ENCODE results near the gene MRPS2. TPM values are rescaled to one million over a fixed set of nuclear protein-coding genes. Genes with fewer than 3 reads are reported as not detected.

The MRPS2 gene
- polyA plus RNA-seq, 1 donor (not counting 4 experiments of a cell fraction or from before 2014, with no cell fraction given): 44.7 TPM

DNA sequence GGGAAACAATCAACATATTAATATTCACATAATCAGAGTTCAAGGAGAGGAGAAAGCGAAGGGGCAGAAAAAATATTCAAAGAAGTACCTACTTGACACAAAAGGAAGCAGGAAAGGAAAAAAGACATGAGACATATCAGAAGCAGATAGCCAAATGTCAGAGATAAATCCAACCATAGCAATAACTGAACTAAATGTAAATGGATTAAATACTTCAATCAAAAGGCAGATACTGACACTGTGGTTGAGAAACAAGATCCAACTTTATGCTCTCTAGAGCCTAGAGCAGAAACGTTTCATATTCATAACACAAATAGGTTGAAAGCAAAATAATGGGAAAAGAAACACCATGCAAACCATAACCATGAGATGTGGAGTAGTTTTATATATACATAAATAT is 9.0 kb downstream of the MRPS2 start:
- no peak for DNase-seq (ENCODE audit: low read depth, low spot score)
- Histone ChIP-seq H2AFZ (ENCODE audit: control insufficient read depth, low read length) (no peak overlapping the region), H3K27ac (ENCODE audit: control insufficient read depth, insufficient read depth, low read length) (no peak overlapping the region), H3K4me1 (ENCODE audit: control insufficient read depth, extremely low read depth, insufficient read depth, low read length) (peaks cover 13% of the 10 kb centered on the region), H3K9me3 (ENCODE audit: control insufficient read depth, low read depth, low read length) (no peaks in the 10 kb centered on the region), H3K9ac (ENCODE audit: control insufficient read depth, extremely low read depth, insufficient read depth, low read length) (no peak overlapping the region), H3K27me3 (ENCODE audit: control insufficient read depth, extremely low read depth, insufficient read depth, low read length) (no peaks in the 10 kb centered on the region), H3K36me3 (ENCODE audit: control insufficient read depth in 2 of 2, extremely low read depth in 1 of 2, insufficient read depth in 2 of 2, low read length in 2 of 2) (peaks cover 7 to 8% of the 10 kb centered on the region in 2 experiments), H4K20me1 (ENCODE audit: control insufficient read depth, extremely low read depth, insufficient read depth, low read length) (peaks cover 4% of the 10 kb centered on the region), H3K4me2 (ENCODE audit: control insufficient read depth, extremely low read depth, insufficient read depth, low read depth, low read length) (no peak overlapping the region), H3K79me2 (ENCODE audit: control insufficient read depth, insufficient read depth, low read length) (no peaks in the 10 kb centered on the region), H3K4me3 (ENCODE audit: control insufficient read depth in 2 of 3, extremely low read depth in 1 of 3, insufficient read depth in 2 of 3, low read depth in 1 of 3, low read length in 3 of 3) (no peak overlapping the region), H3K9me1 (ENCODE audit: control insufficient read depth, extremely low read depth, insufficient read depth, low read length) (no peaks in the 10 kb centered on the region)
- no peak for FAIRE-seq
- TF ChIP-seq, protein P1, sequence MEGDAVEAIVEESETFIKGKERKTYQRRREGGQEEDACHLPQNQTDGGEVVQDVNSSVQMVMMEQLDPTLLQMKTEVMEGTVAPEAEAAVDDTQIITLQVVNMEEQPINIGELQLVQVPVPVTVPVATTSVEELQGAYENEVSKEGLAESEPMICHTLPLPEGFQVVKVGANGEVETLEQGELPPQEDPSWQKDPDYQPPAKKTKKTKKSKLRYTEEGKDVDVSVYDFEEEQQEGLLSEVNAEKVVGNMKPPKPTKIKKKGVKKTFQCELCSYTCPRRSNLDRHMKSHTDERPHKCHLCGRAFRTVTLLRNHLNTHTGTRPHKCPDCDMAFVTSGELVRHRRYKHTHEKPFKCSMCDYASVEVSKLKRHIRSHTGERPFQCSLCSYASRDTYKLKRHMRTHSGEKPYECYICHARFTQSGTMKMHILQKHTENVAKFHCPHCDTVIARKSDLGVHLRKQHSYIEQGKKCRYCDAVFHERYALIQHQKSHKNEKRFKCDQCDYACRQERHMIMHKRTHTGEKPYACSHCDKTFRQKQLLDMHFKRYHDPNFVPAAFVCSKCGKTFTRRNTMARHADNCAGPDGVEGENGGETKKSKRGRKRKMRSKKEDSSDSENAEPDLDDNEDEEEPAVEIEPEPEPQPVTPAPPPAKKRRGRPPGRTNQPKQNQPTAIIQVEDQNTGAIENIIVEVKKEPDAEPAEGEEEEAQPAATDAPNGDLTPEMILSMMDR (optimal IDR thresholded peaks at IDR 0.05 in 1 of 3, IDR thresholded peaks at IDR 0.05 in 1 of 3, conservative IDR thresholded peaks at IDR 0.05 in 1 of 3; ENCODE audit: extremely low read depth in 1 of 3, insufficient read depth in 2 of 3, low read length in 3 of 3): no peak
- no peak for TF ChIP-seq EZH2 (IDR thresholded peaks at IDR 0.05; ENCODE audit: low read length)
- dilution Hi-C loops (cut with MboI; ENCODE audit: extremely low pct_ligation_motif_present, low sequenced_read_pairs): no loop called here

DNA sequence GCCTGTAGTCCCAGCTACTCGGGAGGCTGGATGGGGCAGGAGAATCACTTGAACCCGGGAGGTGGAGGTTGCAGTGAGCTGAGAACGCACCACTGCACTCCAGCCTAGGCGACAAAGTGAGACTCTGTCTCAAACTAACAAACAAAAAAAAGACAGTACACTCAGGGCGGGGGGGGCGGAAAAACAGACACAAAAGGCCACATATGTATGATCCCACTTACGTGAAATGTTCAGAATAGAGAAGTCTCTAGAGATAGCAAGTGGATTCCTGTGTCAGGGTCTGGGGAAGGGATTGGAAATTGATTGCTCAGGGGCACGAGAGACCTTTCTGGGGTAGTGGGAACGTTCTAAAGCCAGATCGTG is 11.7 kb downstream of the MRPS2 start:
- no peak overlapping the region for H3K27ac ChIP-seq (ENCODE audit: control insufficient read depth, insufficient read depth, low read length)
- H3K4me1 ChIP-seq (ENCODE audit: control insufficient read depth, extremely low read depth, insufficient read depth, low read length): peaks cover 15% of the 10 kb centered on the region
- no peaks in the 10 kb centered on the region for H3K36me3 ChIP-seq (ENCODE audit: control insufficient read depth in 2 of 2, extremely low read depth in 1 of 2, insufficient read depth in 2 of 2, low read length in 2 of 2)
- dilution Hi-C loops (cut with MboI; ENCODE audit: extremely low pct_ligation_motif_present, low sequenced_read_pairs): no loop called here
- DNase-seq (ENCODE audit: low read depth, low spot score) (no peak), FAIRE-seq (no peak)
- H3K79me2 ChIP-seq (ENCODE audit: control insufficient read depth, insufficient read depth, low read length): no peaks in the 10 kb centered on the region
- no peak overlapping the region for H3K4me2 ChIP-seq (ENCODE audit: control insufficient read depth, extremely low read depth, insufficient read depth, low read depth, low read length)
- TF ChIP-seq, protein P1 (optimal IDR thresholded peaks at IDR 0.05 in 1 of 3, IDR thresholded peaks at IDR 0.05 in 1 of 3, conservative IDR thresholded peaks at IDR 0.05 in 1 of 3; ENCODE audit: extremely low read depth in 1 of 3, insufficient read depth in 2 of 3, low read length in 3 of 3): no peak
- no peak for TF ChIP-seq EZH2 (IDR thresholded peaks at IDR 0.05; ENCODE audit: low read length)
- H3K9ac ChIP-seq (ENCODE audit: control insufficient read depth, extremely low read depth, insufficient read depth, low read length): no peak overlapping the region
- H2AFZ ChIP-seq (ENCODE audit: control insufficient read depth, low read length): no peak overlapping the region
- no peaks in the 10 kb centered on the region for H4K20me1 ChIP-seq (ENCODE audit: control insufficient read depth, extremely low read depth, insufficient read depth, low read length)
- H3K27me3 ChIP-seq (ENCODE audit: control insufficient read depth, extremely low read depth, insufficient read depth, low read length): no peaks in the 10 kb centered on the region
- H3K9me1 ChIP-seq (ENCODE audit: control insufficient read depth, extremely low read depth, insufficient read depth, low read length): no peaks in the 10 kb centered on the region
- no peak overlapping the region for H3K4me3 ChIP-seq (ENCODE audit: control insufficient read depth in 2 of 3, extremely low read depth in 1 of 3, insufficient read depth in 2 of 3, low read depth in 1 of 3, low read length in 3 of 3)
- no peaks in the 10 kb centered on the region for H3K9me3 ChIP-seq (ENCODE audit: control insufficient read depth, low read depth, low read length)

All from keratinocyte (primary cell).